WTC11 (cell line): ENCODE results near the gene GSPT1. TPM values are rescaled to one million over a fixed set of nuclear protein-coding genes. Genes with fewer than 3 reads are reported as not detected.

Source experiments
- ATAC-seq: fragments of 200-7000 bp; cut with Tn5 transposase; 2 replicates; pipeline ENCODE4 v1.10.0; 2021; ENCODE audit warnings: mild to moderate bottlenecking, moderate library complexity
- CTCF ChIA-PET: fragments of 300-600 bp; sonication (Branson Sonifier 250); formaldehyde crosslinking; loops from one replicate; lab custom pipeline; 2021; ENCODE audit warnings: antibody characterized with exemption; lab: Charles Lee
- POLR2A ChIA-PET: fragments of 350-600 bp; sonication (Branson Sonifier 250); formaldehyde crosslinking; loops from one replicate; lab custom pipeline; 2021; ENCODE audit warnings: antibody characterized with exemption; lab: Charles Lee
- DNase-seq: peaks from one replicate; pipeline ENCODE4 v3.0.0; 2021; ENCODE audit warnings: low spot score
- H3K27ac Mint-ChIP-seq: 2 replicates; pipeline ENCODE4 v1.8.0; 2021; ENCODE audit warnings: mixed read lengths
- H3K27me3 Mint-ChIP-seq: 2 replicates; pipeline ENCODE4 v1.8.0; 2021; ENCODE audit warnings: low read depth, mild to moderate bottlenecking, moderate library complexity, mixed read lengths
- H3K36me3 Mint-ChIP-seq: 2 replicates; pipeline ENCODE4 v1.8.0; 2021; ENCODE audit warnings: mixed read lengths
- H3K4me1 Mint-ChIP-seq: 2 replicates; pipeline ENCODE4 v1.8.0; 2022; ENCODE audit warnings: mixed read lengths
- H3K4me3 Mint-ChIP-seq: 2 replicates; pipeline ENCODE4 v1.8.0; 2021; ENCODE audit warnings: mild to moderate bottlenecking, moderate library complexity, mixed read lengths
- H3K9me3 Mint-ChIP-seq: 2 replicates; pipeline ENCODE4 v1.8.0; 2021; ENCODE audit warnings: mixed read lengths
- ATF6 ChIP-seq: sonication (generic); formaldehyde crosslinking; IDR thresholded peaks from 2 replicates; pipeline ENCODE4 v1.8.1; 2023; ENCODE audit warnings: mild to moderate bottlenecking, missing genetic modification reagents
- ETV6 ChIP-seq: sonication (generic); formaldehyde crosslinking; IDR thresholded peaks from 2 replicates; pipeline ENCODE4 v1.8.1; 2022; ENCODE audit warnings: mild to moderate bottlenecking, missing genetic modification reagents
- FOXJ3 ChIP-seq: sonication (generic); formaldehyde crosslinking; IDR thresholded peaks from 2 replicates; pipeline ENCODE4 v1.9.0; 2021; ENCODE audit warnings: missing genetic modification reagents, mild to moderate bottlenecking, borderline replicate concordance
- FOXP1 ChIP-seq: sonication (generic); formaldehyde crosslinking; IDR thresholded peaks from 2 replicates; pipeline ENCODE4 v1.8.0; 2022; ENCODE audit warnings: missing genetic modification reagents, mild to moderate bottlenecking, moderate library complexity, borderline replicate concordance
- FOXP4 ChIP-seq: sonication (generic); formaldehyde crosslinking; IDR thresholded peaks from 2 replicates; pipeline ENCODE4 v1.8.0; 2022; ENCODE audit warnings: mild to moderate bottlenecking, missing genetic modification reagents
- OVOL2 ChIP-seq: fragments of 250-450 bp; sonication (Bioruptor Pico); IDR thresholded peaks from 2 replicates; pipeline ENCODE4 v1.9.0; 2021; ENCODE audit warnings: mild to moderate bottlenecking, borderline replicate concordance
- PRDM15 ChIP-seq: sonication (generic); formaldehyde crosslinking; IDR thresholded peaks from 2 replicates; pipeline ENCODE4 v1.8.0; 2022; ENCODE audit warnings: missing genetic modification reagents
- SMAD4 ChIP-seq: sonication (generic); formaldehyde crosslinking; IDR thresholded peaks from 2 replicates; pipeline ENCODE4 v1.8.0; 2022; ENCODE audit warnings: mild to moderate bottlenecking, missing genetic modification reagents
- TP53 ChIP-seq: sonication (generic); formaldehyde crosslinking; IDR thresholded peaks from 2 replicates; pipeline ENCODE4 v1.8.1; 2023; ENCODE audit warnings: mild to moderate bottlenecking, missing genetic modification reagents
- ZNF396 ChIP-seq: fragments of 250-450 bp; sonication (Bioruptor Pico); IDR thresholded peaks from 2 replicates; pipeline ENCODE4 v1.8.0; 2021; ENCODE audit warnings: mild to moderate bottlenecking, moderate library complexity, borderline replicate concordance
- ZNF532 ChIP-seq: fragments of 250-450 bp; sonication (Bioruptor Pico); IDR thresholded peaks from 2 replicates; pipeline ENCODE4 v1.9.0; 2021; ENCODE audit warnings: mild to moderate bottlenecking, borderline replicate concordance
- ZNF671 ChIP-seq: fragments of 250-450 bp; sonication (Bioruptor Pico); IDR thresholded peaks from 2 replicates; pipeline ENCODE4 v1.8.0; 2021; ENCODE audit warnings: mild to moderate bottlenecking
- total RNA-seq: library from RNA; stranded (reverse); gene quantifications from 3 replicates; pipeline ENCODE4 v1.2.3, GENCODE V29; 2021

GSPT1 gene
- total RNA-seq, 1 experiment from 2014 or later, result 190 TPM

- TF ChIP-seq FOXP4 (CRISPR knock-in tag), result 0 out of 2 replicates have a peak, but pooled peaks have one; percentile 26
- TF ChIP-seq FOXP1, result 0 out of 2 replicates have a peak, but pooled peaks have one; percentile 24
- TF ChIP-seq TP53 (CRISPR knock-in tag), result no peak
- TF ChIP-seq ZNF396, result no peak
Observed at GRCh38 chr16:11914210-11915113, 1.3 kb downstream of the GSPT1 start (continued).

GRCh38 chr16:11913425-11914079, 2.2 kb downstream of the GSPT1 start:
- H3K4me3 Mint-ChIP-seq, result peak overlapping the region; percentile 94
- DNase-seq, result no peak
- H3K36me3 Mint-ChIP-seq, result peaks cover 2% of the 10 kb centered on the region; the same call in 1 of the 2 replicates
- TF ChIP-seq ETV6 (CRISPR knock-in tag) (no peak), FOXJ3 (CRISPR knock-in tag) (no peak), ZNF532 (CRISPR knock-in tag) (no peak), ZNF671 (CRISPR knock-in tag) (no peak), SMAD4 (CRISPR knock-in tag) (no peak), PRDM15 (CRISPR knock-in tag) (no peak), ATF6 (CRISPR knock-in tag) (no peak), OVOL2 (no peak)
- peak overlapping the region; percentile 44 for H3K27ac Mint-ChIP-seq
- H3K4me1 Mint-ChIP-seq, result peaks cover 40% of the 10 kb centered on the region
- POLR2A ChIA-PET, result no interaction called here
- ATAC-seq, result no peak
- CTCF ChIA-PET, result interaction anchor here (1.0 kb wide), 1 partner anchor 154 kb away, joined by 4 read pairs; no protein-coding TSS in a partner anchor
- no peaks in the 10 kb centered on the region for H3K9me3 Mint-ChIP-seq
- H3K27me3 Mint-ChIP-seq, result no peaks in the 10 kb centered on the region; the same call in 1 of the 2 replicates
